Measurements from ENCODE around the gene MACF1. TPM values are rescaled to one million over a fixed set of nuclear protein-coding genes. Genes with fewer than 3 reads are reported as not detected.

Gene MACF1
- total and polyA plus RNA-seq, 2 donors (not counting 1 experiment from before 2014, with no cell fraction given) = 64.1 to 159 TPM

- H3K79me2 ChIP-seq (ENCODE audit: control insufficient read depth, insufficient read depth, low read length) = peaks cover 7% of the 10 kb centered on the region
- no peak overlapping the region for H3K4me3 ChIP-seq (ENCODE audit: control extremely low read depth in 1 of 5, extremely low read depth in 1 of 5, insufficient read depth in 1 of 5, low read depth in 2 of 5, low read length in 4 of 5)
- POLR2A ChIA-PET = interaction anchor here (1.0 kb wide), 1 partner anchor 85 kb away, joined by 3 read pairs; no protein-coding TSS in a partner anchor
- no peaks in the 10 kb centered on the region for H3K27me3 ChIP-seq (replicated peaks in 1 of 4; ENCODE audit: control extremely low read depth in 1 of 4, control insufficient read depth in 3 of 4, insufficient read depth in 4 of 4, low read length in 3 of 4)
- ATAC-seq (ENCODE audit: low read depth) (no peak), DNase-seq (no peak)
- peaks cover 0 to 4% of the 10 kb centered on the region in 2 donors for H3K4me1 ChIP-seq (ENCODE audit: control insufficient read depth in 2 of 2, insufficient read depth in 2 of 2, low read length in 2 of 2)
- Mint-ChIP-seq H3K27ac (no peak overlapping the region), H3K9me3 (ENCODE audit: insufficient read depth) (no peaks in the 10 kb centered on the region), H3K27me3 (no peaks in the 10 kb centered on the region), H3K4me3 (no peak overlapping the region), H3K4me1 (peaks cover 7% of the 10 kb centered on the region)
- intact Hi-C loops (cut with micrococcal nuclease) = no loop called here
- no peak overlapping the region for H3K4me2 ChIP-seq (replicated peaks; ENCODE audit: low read depth, low read length, poor library complexity, severe bottlenecking)
- 100% methylated on average over 4 of the region's 6 CpGs for WGBS (ENCODE audit: insufficient coverage)
- CTCF ChIA-PET = interaction anchor here (0.8 to 1.6 kb wide), 5 partner anchors 44 to 211 kb away, joined by 3 to 5 read pairs (median 3); no protein-coding TSS in a partner anchor
- peaks cover 31 to 72% of the 10 kb centered on the region in 2 experiments for H3K36me3 ChIP-seq (replicated peaks in 1 of 2; ENCODE audit: control extremely low read depth in 1 of 2, control insufficient read depth in 1 of 2, extremely low read depth in 1 of 2, insufficient read depth in 2 of 2, low read length in 1 of 2)
- H3K27ac ChIP-seq (ENCODE audit: low read length in 2 of 2) = no peak overlapping the region
- TF ChIP-seq CTCF (IDR thresholded peaks at IDR 0.05) (no peak), EZH2 (IDR thresholded peaks at IDR 0.05; ENCODE audit: borderline replicate concordance, insufficient read depth, low read depth, low read length, poor library complexity, severe bottlenecking) (no peak)
- H3K9ac ChIP-seq (ENCODE audit: low read length) = no peak overlapping the region
- no peaks in the 10 kb centered on the region for H4K20me1 ChIP-seq (ENCODE audit: control insufficient read depth, insufficient read depth, low read length, poor library complexity, severe bottlenecking)
- H3K9me3 ChIP-seq (ENCODE audit: control extremely low read depth in 1 of 3, control insufficient read depth in 2 of 3, insufficient read depth in 1 of 3, low read length in 2 of 3) = no peaks in the 10 kb centered on the region
- H2AFZ ChIP-seq (ENCODE audit: insufficient read depth, low read depth, low read length, poor library complexity, severe bottlenecking) = no peak overlapping the region
Measured at GRCh38 chr1:39310015-39310414, 105.5 kb downstream of the MACF1 start.

GRCh38 chr1:39310691-39311090 is 106.2 kb downstream of the MACF1 start:
- 98% methylated on average over 4 of the region's 4 CpGs for WGBS (ENCODE audit: insufficient coverage)
- H3K79me2 ChIP-seq (ENCODE audit: control insufficient read depth, insufficient read depth, low read length) = peaks cover 7% of the 10 kb centered on the region
- H2AFZ ChIP-seq (ENCODE audit: insufficient read depth, low read depth, low read length, poor library complexity, severe bottlenecking) = no peak overlapping the region
- H3K4me1 ChIP-seq (ENCODE audit: control insufficient read depth in 2 of 2, insufficient read depth in 2 of 2, low read length in 2 of 2) = peaks cover 0 to 1% of the 10 kb centered on the region in 2 donors
- Mint-ChIP-seq H3K4me3 (no peak overlapping the region), H3K27ac (no peak overlapping the region), H3K9me3 (ENCODE audit: insufficient read depth) (no peaks in the 10 kb centered on the region), H3K4me1 (peaks cover 2% of the 10 kb centered on the region), H3K27me3 (no peaks in the 10 kb centered on the region)
- no peaks in the 10 kb centered on the region for H3K9me3 ChIP-seq (ENCODE audit: control extremely low read depth in 1 of 3, control insufficient read depth in 2 of 3, insufficient read depth in 1 of 3, low read length in 2 of 3)
- no peak overlapping the region for H3K4me2 ChIP-seq (replicated peaks; ENCODE audit: low read depth, low read length, poor library complexity, severe bottlenecking)
- no peak for TF ChIP-seq EZH2 (IDR thresholded peaks at IDR 0.05; ENCODE audit: borderline replicate concordance, insufficient read depth, low read depth, low read length, poor library complexity, severe bottlenecking)
- no peak for TF ChIP-seq CTCF (IDR thresholded peaks at IDR 0.05)
- intact Hi-C loops (cut with micrococcal nuclease) = no loop called here
- H3K4me3 ChIP-seq (ENCODE audit: control extremely low read depth in 1 of 5, extremely low read depth in 1 of 5, insufficient read depth in 1 of 5, low read depth in 2 of 5, low read length in 4 of 5) = no peak overlapping the region
- H3K36me3 ChIP-seq (replicated peaks in 1 of 2; ENCODE audit: control extremely low read depth in 1 of 2, control insufficient read depth in 1 of 2, extremely low read depth in 1 of 2, insufficient read depth in 2 of 2, low read length in 1 of 2) = peaks cover 35 to 75% of the 10 kb centered on the region in 2 experiments
- no peak overlapping the region for H3K27ac ChIP-seq (ENCODE audit: low read length in 2 of 2)
- ChIA-PET CTCF (interaction anchor here (0.9 to 1.6 kb wide), 2 partner anchors 117 to 212 kb away, joined by 3 to 5 read pairs; no protein-coding TSS in a partner anchor), POLR2A (interaction anchor here (1.0 kb wide), 1 partner anchor 84 kb away, joined by 3 read pairs; no protein-coding TSS in a partner anchor)
- no peaks in the 10 kb centered on the region for H4K20me1 ChIP-seq (ENCODE audit: control insufficient read depth, insufficient read depth, low read length, poor library complexity, severe bottlenecking)
- H3K9ac ChIP-seq (ENCODE audit: low read length) = no peak overlapping the region
- DNase-seq (no peak), ATAC-seq (ENCODE audit: low read depth) (no peak)
- H3K27me3 ChIP-seq (replicated peaks in 1 of 4; ENCODE audit: control extremely low read depth in 1 of 4, control insufficient read depth in 3 of 4, insufficient read depth in 4 of 4, low read length in 3 of 4) = no peaks in the 10 kb centered on the region
